Caco-2 (cell line): Measurements from ENCODE around the gene PTPRN2. TPM values are rescaled to one million over a fixed set of nuclear protein-coding genes. Genes with fewer than 3 reads are reported as not detected.

Experiments
- BruUV-seq: library from RNA; stranded (reverse); fragments of 400-500 nt; replicated peaks from 2 replicates; lab custom pipeline; 2021; lab: Mats Ljungman, UMichigan
- CTCF ChIA-PET: fragments of 300-600 bp; sonication (Branson Sonifier 250); formaldehyde crosslinking; loops from one replicate; lab custom pipeline; 2022; ENCODE audit warnings: antibody characterized with exemption; lab: Charles Lee
- POLR2A ChIA-PET: fragments of 300-600 bp; sonication (Branson Sonifier 250); formaldehyde crosslinking; loops from one replicate; lab custom pipeline; 2022; ENCODE audit warnings: antibody characterized with exemption; lab: Charles Lee
- DNase-seq, 2 experiments: peaks; one replicate each; pipeline versions ENCODE4 v3.0.0 to v3.0.0-alpha.2; 2020 to 2022
- H3K27me3 ChIP-seq: replicated peaks from 2 replicates; pipeline ENCODE4 v1.6.0; 2011; ENCODE audit warnings: low read length; ENCODE audit not compliant: control insufficient read depth, insufficient read depth
- H3K36me3 ChIP-seq: 2 replicates; pipeline ENCODE4 v1.5.1; 2011; ENCODE audit warnings: low read length; ENCODE audit not compliant: control insufficient read depth, insufficient read depth
- H3K4me1 ChIP-seq: fragments of 250-450 bp; sonication (Bioruptor Pico); 2 replicates; pipeline ENCODE4 v1.5.1; 2020; ENCODE audit warnings: mild to moderate bottlenecking
- H3K4me3 ChIP-seq: 2 replicates; pipeline ENCODE4 v1.5.1; 2011; ENCODE audit warnings: low read depth, mild to moderate bottlenecking, control low read depth, low read length
- H3K9me3 ChIP-seq: fragments of 250-450 bp; sonication (Bioruptor Pico); 2 replicates; pipeline ENCODE4 v1.5.1; 2020; ENCODE audit warnings: mild to moderate bottlenecking, moderate library complexity
- H3K27ac Mint-ChIP-seq: one replicate; pipeline ENCODE4 v1.8.0; 2022; ENCODE audit warnings: mixed read lengths; ENCODE audit not compliant: unreplicated experiment
- H3K27me3 Mint-ChIP-seq: one replicate; pipeline ENCODE4 v1.8.0; 2022; ENCODE audit warnings: mixed read lengths; ENCODE audit not compliant: insufficient read depth, unreplicated experiment
- H3K36me3 Mint-ChIP-seq: one replicate; pipeline ENCODE4 v1.8.0; 2022; ENCODE audit warnings: mild to moderate bottlenecking, mixed read lengths; ENCODE audit not compliant: insufficient read depth, unreplicated experiment
- H3K4me1 Mint-ChIP-seq: one replicate; pipeline ENCODE4 v1.8.0; 2022; ENCODE audit warnings: low read depth, mixed read lengths; ENCODE audit not compliant: unreplicated experiment
- H3K4me3 Mint-ChIP-seq: one replicate; pipeline ENCODE4 v1.8.0; 2022; ENCODE audit warnings: mild to moderate bottlenecking, moderate library complexity, mixed read lengths; ENCODE audit not compliant: unreplicated experiment
- H3K9me3 Mint-ChIP-seq: one replicate; pipeline ENCODE4 v1.8.0; 2022; ENCODE audit warnings: mixed read lengths; ENCODE audit not compliant: unreplicated experiment
- intact Hi-C: fragments of 100-400 bp; cut with micrococcal nuclease; formaldehyde crosslinking; loops from one replicate; pipeline ENCODE4 v1.10.0; 2022; ENCODE audit not compliant: unreplicated experiment
- total RNA-seq: library from RNA; stranded (reverse); gene quantifications from 2 replicates; pipeline ENCODE4 v1.2.3, GENCODE V29; 2022
- TF ChIP-seq, protein P1 (sequence below), 2 experiments: fragments of 200-600 bp in 1 of 2; IDR thresholded peaks; 1 replicate in 1 of 2; 2 replicates in 1 of 2; pipeline versions ENCODE4 v1.5.1 to v1.8.0; 2011 to 2022; ENCODE audit warnings: antibody characterized with exemption in 1 of 2, control low read depth in 1 of 2, inconsistent platforms in 1 of 2, low read depth in 1 of 2, low read length in 1 of 2, mild to moderate bottlenecking in 1 of 2, moderate library complexity in 1 of 2; ENCODE audit not compliant: insufficient read depth in 1 of 2, severe bottlenecking in 1 of 2, unreplicated experiment in 1 of 2

Gene PTPRN2
- total RNA-seq, 1 experiment from 2014 or later = 1.4 TPM

GRCh38 chr7:157525491-157525915 lies 1062.1 kb downstream of the PTPRN2 start:
- no peaks in the 10 kb centered on the region for H3K4me1 ChIP-seq
- Mint-ChIP-seq H3K27me3 (peaks cover 14% of the 10 kb centered on the region), H3K4me1 (no peaks in the 10 kb centered on the region), H3K27ac (no peak overlapping the region), H3K36me3 (no peaks in the 10 kb centered on the region), H3K4me3 (no peak overlapping the region), H3K9me3 (no peaks in the 10 kb centered on the region)
- no peaks in the 10 kb centered on the region for H3K27me3 ChIP-seq
- no peak overlapping the region for H3K4me3 ChIP-seq
- no peaks in the 10 kb centered on the region for H3K36me3 ChIP-seq
- ChIA-PET POLR2A (no interaction called here), CTCF (no interaction called here)
- intact Hi-C loops = no loop called here
- BruUV-seq = no TSS peak
- H3K9me3 ChIP-seq = no peaks in the 10 kb centered on the region
- TF ChIP-seq, protein P1, sequence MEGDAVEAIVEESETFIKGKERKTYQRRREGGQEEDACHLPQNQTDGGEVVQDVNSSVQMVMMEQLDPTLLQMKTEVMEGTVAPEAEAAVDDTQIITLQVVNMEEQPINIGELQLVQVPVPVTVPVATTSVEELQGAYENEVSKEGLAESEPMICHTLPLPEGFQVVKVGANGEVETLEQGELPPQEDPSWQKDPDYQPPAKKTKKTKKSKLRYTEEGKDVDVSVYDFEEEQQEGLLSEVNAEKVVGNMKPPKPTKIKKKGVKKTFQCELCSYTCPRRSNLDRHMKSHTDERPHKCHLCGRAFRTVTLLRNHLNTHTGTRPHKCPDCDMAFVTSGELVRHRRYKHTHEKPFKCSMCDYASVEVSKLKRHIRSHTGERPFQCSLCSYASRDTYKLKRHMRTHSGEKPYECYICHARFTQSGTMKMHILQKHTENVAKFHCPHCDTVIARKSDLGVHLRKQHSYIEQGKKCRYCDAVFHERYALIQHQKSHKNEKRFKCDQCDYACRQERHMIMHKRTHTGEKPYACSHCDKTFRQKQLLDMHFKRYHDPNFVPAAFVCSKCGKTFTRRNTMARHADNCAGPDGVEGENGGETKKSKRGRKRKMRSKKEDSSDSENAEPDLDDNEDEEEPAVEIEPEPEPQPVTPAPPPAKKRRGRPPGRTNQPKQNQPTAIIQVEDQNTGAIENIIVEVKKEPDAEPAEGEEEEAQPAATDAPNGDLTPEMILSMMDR (IDR thresholded peaks at IDR 0.05; ENCODE audit: insufficient read depth in 1 of 2, low read depth in 1 of 2, low read length in 1 of 2, severe bottlenecking in 1 of 2, unreplicated experiment in 1 of 2) = no peak
- DNase-seq = no peak

DNA sequence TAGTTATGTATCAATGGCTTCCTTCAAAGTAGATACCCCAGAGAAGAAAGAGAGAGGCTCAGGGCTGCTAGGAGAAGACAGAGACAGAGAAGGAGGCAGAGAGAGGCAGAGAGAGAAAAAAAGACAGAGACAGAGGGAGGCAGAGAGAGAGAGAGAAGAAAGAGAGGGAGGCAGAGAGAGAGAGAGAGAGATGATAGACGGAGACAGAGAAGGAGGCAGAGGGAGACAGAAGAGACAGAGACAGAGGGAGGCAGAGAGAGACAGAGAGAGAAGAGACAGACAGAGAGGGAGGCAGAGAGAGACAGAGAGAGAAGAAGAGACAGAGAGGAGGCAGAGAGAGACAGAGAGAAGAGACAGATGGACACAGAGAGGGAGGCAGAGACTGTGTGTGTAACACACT lies 1062.9 kb downstream of the PTPRN2 start:
- Histone ChIP-seq H3K4me3 (no peak overlapping the region), H3K4me1 (no peaks in the 10 kb centered on the region), H3K9me3 (no peaks in the 10 kb centered on the region), H3K36me3 (no peaks in the 10 kb centered on the region), H3K27me3 (no peaks in the 10 kb centered on the region)
- TF ChIP-seq, protein P1 (IDR thresholded peaks at IDR 0.05; ENCODE audit: insufficient read depth in 1 of 2, low read depth in 1 of 2, low read length in 1 of 2, severe bottlenecking in 1 of 2, unreplicated experiment in 1 of 2) = no peak
- Mint-ChIP-seq H3K27me3 (peaks cover 14% of the 10 kb centered on the region), H3K27ac (no peak overlapping the region), H3K36me3 (no peaks in the 10 kb centered on the region), H3K4me3 (no peak overlapping the region), H3K9me3 (no peaks in the 10 kb centered on the region), H3K4me1 (no peaks in the 10 kb centered on the region)
- POLR2A ChIA-PET = no interaction called here
- no TSS peak for BruUV-seq
- CTCF ChIA-PET = no interaction called here
- intact Hi-C loops = no loop called here
- DNase-seq = no peak

DNA sequence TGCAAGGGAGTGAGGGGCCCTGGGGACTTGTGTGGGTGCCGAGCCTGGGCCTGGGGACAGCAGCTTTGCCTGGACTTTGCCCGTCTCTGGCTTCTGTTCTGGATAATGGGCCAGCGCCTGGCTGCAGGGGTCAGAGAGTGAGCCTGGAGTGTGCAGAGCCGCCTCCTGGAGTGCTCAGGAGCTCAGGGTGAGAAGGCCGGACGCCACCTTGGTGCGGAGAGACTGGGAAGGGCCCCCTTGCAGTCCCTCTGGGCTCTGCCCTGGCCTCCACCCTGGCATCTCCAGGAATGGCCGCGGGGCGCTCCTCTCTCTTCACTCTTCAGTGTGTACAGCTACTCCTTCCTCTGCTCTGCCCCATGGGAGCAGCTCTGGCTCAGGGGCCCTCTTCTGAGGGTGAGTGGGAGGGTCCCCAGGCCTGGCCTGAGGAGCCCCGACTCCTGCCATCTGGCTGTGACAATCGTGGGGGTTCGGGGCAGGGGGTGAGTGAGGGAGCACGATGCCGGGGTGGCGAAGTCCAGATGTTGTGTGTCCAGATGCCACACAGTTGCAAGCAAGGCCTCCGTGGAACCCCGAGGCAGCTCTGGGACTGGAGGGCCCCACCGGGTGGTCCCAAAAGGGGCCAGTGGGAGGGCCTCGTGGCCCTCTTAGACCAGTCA lies 1063.7 kb downstream of the PTPRN2 start:
- BruUV-seq = no TSS peak
- H3K4me3 Mint-ChIP-seq = no peak overlapping the region
- H3K4me3 ChIP-seq = no peak overlapping the region
- H3K9me3 Mint-ChIP-seq = no peaks in the 10 kb centered on the region
- H3K36me3 ChIP-seq = no peaks in the 10 kb centered on the region
- H3K4me1 ChIP-seq = no peaks in the 10 kb centered on the region
- TF ChIP-seq, protein P1 (IDR thresholded peaks at IDR 0.05; ENCODE audit: insufficient read depth in 1 of 2, low read depth in 1 of 2, low read length in 1 of 2, severe bottlenecking in 1 of 2, unreplicated experiment in 1 of 2) = no peak
- H3K27me3 ChIP-seq = no peaks in the 10 kb centered on the region
- POLR2A ChIA-PET = no interaction called here
- no peak for DNase-seq
- H3K9me3 ChIP-seq = no peaks in the 10 kb centered on the region
- intact Hi-C loops = no loop called here
- CTCF ChIA-PET = no interaction called here
- H3K4me1 Mint-ChIP-seq = no peaks in the 10 kb centered on the region
- H3K27ac Mint-ChIP-seq = no peak overlapping the region
- peaks cover 14% of the 10 kb centered on the region for H3K27me3 Mint-ChIP-seq
- H3K36me3 Mint-ChIP-seq = no peaks in the 10 kb centered on the region
